HFFc6 (cell line): Measurements from ENCODE around the gene LYPD6. TPM values are rescaled to one million over a fixed set of nuclear protein-coding genes. Genes with fewer than 3 reads are reported as not detected.

Experiments used
- DNase-seq: peaks from one replicate; pipeline ENCODE4 v3.0.0-alpha.2; 2018
- H3K27ac Mint-ChIP-seq: 2 replicates; pipeline ENCODE4 v1.8.0; 2020; ENCODE audit warnings: mild to moderate bottlenecking, mixed read lengths
- H3K27me3 Mint-ChIP-seq: 2 replicates; pipeline ENCODE4 v1.8.0; 2021; ENCODE audit warnings: mild to moderate bottlenecking, moderate library complexity, mixed read lengths; ENCODE audit not compliant: insufficient read depth
- H3K36me3 Mint-ChIP-seq: 2 replicates; pipeline ENCODE4 v1.8.0; 2021; ENCODE audit warnings: low read depth, mixed read lengths
- H3K4me1 Mint-ChIP-seq: 2 replicates; pipeline ENCODE4 v1.8.0; 2020; ENCODE audit warnings: low read depth, mixed read lengths
- H3K4me3 Mint-ChIP-seq: 2 replicates; pipeline ENCODE4 v1.8.0; 2020; ENCODE audit warnings: mild to moderate bottlenecking, moderate library complexity, mixed read lengths
- H3K9me3 Mint-ChIP-seq: 2 replicates; pipeline ENCODE4 v1.8.0; 2020; ENCODE audit warnings: mild to moderate bottlenecking, mixed read lengths
- total RNA-seq, 6 experiments: library from RNA; stranded (reverse); fragmentation: NEBNext Ultra II Directional; extraction: Animal tissue kit (Norgen Biotek cat#: 25700); gene quantifications; 2 replicates in 1 of 6; 3 replicates in 5 of 6; pipeline ENCODE4 v1.2.3, GENCODE V29; 2021
- TF ChIP-seq, protein P1 (sequence below): fragments of 200-600 bp; sonication (generic); IDR thresholded peaks from 2 replicates; pipeline ENCODE4 v1.5.0; 2021; ENCODE audit warnings: antibody characterized with exemption, mild to moderate bottlenecking

The LYPD6 gene
- total RNA-seq, 6 experiments from 2014 or later: 16.7 to 29.4 (median 22.4) TPM

DNA sequence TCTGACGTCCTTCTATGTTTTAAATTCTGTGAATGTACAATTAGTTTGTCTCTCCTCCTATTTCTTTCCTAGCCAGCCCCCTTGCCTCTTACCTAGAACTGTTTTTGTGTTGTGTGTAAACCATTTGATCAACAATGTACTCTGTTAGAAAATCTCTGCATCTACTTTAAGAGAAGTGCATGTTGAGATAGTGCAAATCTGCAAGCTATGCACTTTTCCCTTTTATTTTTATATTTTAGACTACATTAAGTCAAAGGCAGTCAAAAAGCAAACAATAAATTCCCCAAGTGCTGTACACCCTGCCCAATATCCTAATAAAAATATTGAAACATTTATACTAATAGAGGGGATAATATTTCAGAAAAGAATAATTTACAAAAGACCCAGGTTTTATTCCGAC is 13.7 kb downstream of the LYPD6 start:
- Mint-ChIP-seq H3K36me3 (peaks cover 4% of the 10 kb centered on the region; the same call in 1 of the 2 replicates), H3K27ac (no peak overlapping the region), H3K4me1 (peaks cover 20% of the 10 kb centered on the region), H3K4me3 (no peak overlapping the region), H3K27me3 (no peaks in the 10 kb centered on the region; the same call in 1 of the 2 replicates), H3K9me3 (no peaks in the 10 kb centered on the region)
- no peak for DNase-seq
- TF ChIP-seq, protein P1, sequence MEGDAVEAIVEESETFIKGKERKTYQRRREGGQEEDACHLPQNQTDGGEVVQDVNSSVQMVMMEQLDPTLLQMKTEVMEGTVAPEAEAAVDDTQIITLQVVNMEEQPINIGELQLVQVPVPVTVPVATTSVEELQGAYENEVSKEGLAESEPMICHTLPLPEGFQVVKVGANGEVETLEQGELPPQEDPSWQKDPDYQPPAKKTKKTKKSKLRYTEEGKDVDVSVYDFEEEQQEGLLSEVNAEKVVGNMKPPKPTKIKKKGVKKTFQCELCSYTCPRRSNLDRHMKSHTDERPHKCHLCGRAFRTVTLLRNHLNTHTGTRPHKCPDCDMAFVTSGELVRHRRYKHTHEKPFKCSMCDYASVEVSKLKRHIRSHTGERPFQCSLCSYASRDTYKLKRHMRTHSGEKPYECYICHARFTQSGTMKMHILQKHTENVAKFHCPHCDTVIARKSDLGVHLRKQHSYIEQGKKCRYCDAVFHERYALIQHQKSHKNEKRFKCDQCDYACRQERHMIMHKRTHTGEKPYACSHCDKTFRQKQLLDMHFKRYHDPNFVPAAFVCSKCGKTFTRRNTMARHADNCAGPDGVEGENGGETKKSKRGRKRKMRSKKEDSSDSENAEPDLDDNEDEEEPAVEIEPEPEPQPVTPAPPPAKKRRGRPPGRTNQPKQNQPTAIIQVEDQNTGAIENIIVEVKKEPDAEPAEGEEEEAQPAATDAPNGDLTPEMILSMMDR: no peak

GRCh38 chr2:149346272-149346671 is 15.9 kb downstream of the LYPD6 start:
- Mint-ChIP-seq H3K9me3 (no peaks in the 10 kb centered on the region), H3K4me3 (no peak overlapping the region), H3K27ac (no peak overlapping the region), H3K27me3 (no peaks in the 10 kb centered on the region; the same call in 1 of the 2 replicates), H3K36me3 (peaks cover 4% of the 10 kb centered on the region; the same call in 1 of the 2 replicates), H3K4me1 (peaks cover 20% of the 10 kb centered on the region)
- TF ChIP-seq, protein P1: no peak
- no peak for DNase-seq

GRCh38 chr2:149348291-149348690 is 17.9 kb downstream of the LYPD6 start:
- peaks cover 18% of the 10 kb centered on the region for H3K4me1 Mint-ChIP-seq
- TF ChIP-seq, protein P1: no peak
- no peak for DNase-seq
- H3K27ac Mint-ChIP-seq: no peak overlapping the region
- peaks cover 4% of the 10 kb centered on the region; the same call in 1 of the 2 replicates for H3K36me3 Mint-ChIP-seq
- H3K9me3 Mint-ChIP-seq: no peaks in the 10 kb centered on the region
- no peak overlapping the region for H3K4me3 Mint-ChIP-seq
- no peaks in the 10 kb centered on the region; the same call in 1 of the 2 replicates for H3K27me3 Mint-ChIP-seq

GRCh38 chr2:149353421-149353820 is 23.0 kb downstream of the LYPD6 start:
- Mint-ChIP-seq H3K27me3 (no peaks in the 10 kb centered on the region), H3K4me3 (no peak overlapping the region), H3K36me3 (peaks cover 3% of the 10 kb centered on the region; the same call in 1 of the 2 replicates), H3K4me1 (peaks cover 18% of the 10 kb centered on the region; the same call in 1 of the 2 replicates), H3K9me3 (no peaks in the 10 kb centered on the region), H3K27ac (no peak overlapping the region)
- DNase-seq: no peak
- TF ChIP-seq, protein P1: no peak

- H3K27ac Mint-ChIP-seq: no peak overlapping the region
- TF ChIP-seq, protein P1: no peak
These were observed 25.5 kb downstream of the LYPD6 start for GRCh38 chr2:149355716-149356422.

More at GRCh38 chr2:149355716-149356422, 25.5 kb downstream of the LYPD6 start:
- no peaks in the 10 kb centered on the region for H3K27me3 Mint-ChIP-seq
- H3K9me3 Mint-ChIP-seq: no peaks in the 10 kb centered on the region
- peaks cover 3% of the 10 kb centered on the region; the same call in 1 of the 2 replicates for H3K36me3 Mint-ChIP-seq
- H3K4me1 Mint-ChIP-seq: peaks cover 39% of the 10 kb centered on the region
- no peak overlapping the region for H3K4me3 Mint-ChIP-seq
- no peak for DNase-seq
